WTC11 (cell line): ENCODE results near the gene WDFY3. TPM values are rescaled to one million over a fixed set of nuclear protein-coding genes. Genes with fewer than 3 reads are reported as not detected.
A peak's percentile ranks its signal among the peaks of the same experiment; 100 is the strongest.

ENCODE experiments used
- ATAC-seq: fragments of 200-7000 bp; cut with Tn5 transposase; 2 replicates; pipeline ENCODE4 v1.10.0; 2021; ENCODE audit warnings: mild to moderate bottlenecking, moderate library complexity
- CTCF ChIA-PET: fragments of 300-600 bp; sonication (Branson Sonifier 250); formaldehyde crosslinking; loops from one replicate; lab custom pipeline; 2021; ENCODE audit warnings: antibody characterized with exemption; lab: Charles Lee
- POLR2A ChIA-PET: fragments of 350-600 bp; sonication (Branson Sonifier 250); formaldehyde crosslinking; loops from one replicate; lab custom pipeline; 2021; ENCODE audit warnings: antibody characterized with exemption; lab: Charles Lee
- DNase-seq: peaks from one replicate; pipeline ENCODE4 v3.0.0; 2021; ENCODE audit warnings: low spot score
- H3K27ac Mint-ChIP-seq: 2 replicates; pipeline ENCODE4 v1.8.0; 2021; ENCODE audit warnings: mixed read lengths
- H3K27me3 Mint-ChIP-seq: 2 replicates; pipeline ENCODE4 v1.8.0; 2021; ENCODE audit warnings: low read depth, mild to moderate bottlenecking, moderate library complexity, mixed read lengths
- H3K36me3 Mint-ChIP-seq: 2 replicates; pipeline ENCODE4 v1.8.0; 2021; ENCODE audit warnings: mixed read lengths
- H3K4me1 Mint-ChIP-seq: 2 replicates; pipeline ENCODE4 v1.8.0; 2022; ENCODE audit warnings: mixed read lengths
- H3K4me3 Mint-ChIP-seq: 2 replicates; pipeline ENCODE4 v1.8.0; 2021; ENCODE audit warnings: mild to moderate bottlenecking, moderate library complexity, mixed read lengths
- H3K9me3 Mint-ChIP-seq: 2 replicates; pipeline ENCODE4 v1.8.0; 2021; ENCODE audit warnings: mixed read lengths
- ATF3 ChIP-seq: sonication (generic); formaldehyde crosslinking; conservative IDR thresholded peaks from 2 replicates; pipeline ENCODE4 v1.8.1; 2022; ENCODE audit warnings: mild to moderate bottlenecking, missing genetic modification reagents
- ATF6 ChIP-seq: sonication (generic); formaldehyde crosslinking; IDR thresholded peaks from 2 replicates; pipeline ENCODE4 v1.8.1; 2023; ENCODE audit warnings: mild to moderate bottlenecking, missing genetic modification reagents
- E2F4 ChIP-seq: sonication (generic); formaldehyde crosslinking; IDR thresholded peaks from 2 replicates; pipeline ENCODE4 v1.8.1; 2022; ENCODE audit warnings: low read depth, mild to moderate bottlenecking, moderate library complexity, missing genetic modification reagents, borderline replicate concordance
- E2F5 ChIP-seq: sonication (generic); formaldehyde crosslinking; IDR thresholded peaks from 2 replicates; pipeline ENCODE4 v1.8.1; 2022; ENCODE audit warnings: mild to moderate bottlenecking, moderate library complexity, missing genetic modification reagents
- ERG ChIP-seq: fragments of 250-450 bp; sonication (Bioruptor Pico); IDR thresholded peaks from 2 replicates; pipeline ENCODE4 v1.8.0; 2021; ENCODE audit warnings: mild to moderate bottlenecking
- ETV6 ChIP-seq: sonication (generic); formaldehyde crosslinking; IDR thresholded peaks from 2 replicates; pipeline ENCODE4 v1.8.1; 2022; ENCODE audit warnings: mild to moderate bottlenecking, missing genetic modification reagents
- FOXP4 ChIP-seq: sonication (generic); formaldehyde crosslinking; IDR thresholded peaks from 2 replicates; pipeline ENCODE4 v1.8.0; 2022; ENCODE audit warnings: mild to moderate bottlenecking, missing genetic modification reagents
- GTF2I ChIP-seq: fragments of 250-450 bp; sonication (Bioruptor Pico); conservative IDR thresholded peaks from 2 replicates; pipeline ENCODE4 v1.4.0; 2021; ENCODE audit warnings: mild to moderate bottlenecking
- HMGXB4 ChIP-seq: sonication (generic); formaldehyde crosslinking; IDR thresholded peaks from 2 replicates; pipeline ENCODE4 v1.8.1; 2023; ENCODE audit warnings: mild to moderate bottlenecking, moderate library complexity, missing genetic modification reagents
- IRF1 ChIP-seq: sonication (generic); formaldehyde crosslinking; IDR thresholded peaks from 2 replicates; pipeline ENCODE4 v1.8.0; 2023; ENCODE audit warnings: missing genetic modification reagents
- JAZF1 ChIP-seq: fragments of 250-450 bp; sonication (Bioruptor Pico); IDR thresholded peaks from 2 replicates; pipeline ENCODE4 v1.9.0; 2021; ENCODE audit warnings: moderate library complexity, mild to moderate bottlenecking, inconsistent platforms
- KAT7 ChIP-seq: sonication (generic); formaldehyde crosslinking; IDR thresholded peaks from 2 replicates; pipeline ENCODE4 v1.8.1; 2023; ENCODE audit warnings: missing genetic modification reagents, mild to moderate bottlenecking, borderline replicate concordance
- MXD4 ChIP-seq: fragments of 250-450 bp; sonication (Bioruptor Pico); IDR thresholded peaks from 2 replicates; pipeline ENCODE4 v1.8.0; 2021; ENCODE audit warnings: mild to moderate bottlenecking, moderate library complexity, borderline replicate concordance
- MYBL2 ChIP-seq: sonication (generic); formaldehyde crosslinking; IDR thresholded peaks from 2 replicates; pipeline ENCODE4 v1.8.1; 2023; ENCODE audit warnings: mild to moderate bottlenecking, moderate library complexity, missing genetic modification reagents
- NFATC4 ChIP-seq: fragments of 250-450 bp; sonication (Bioruptor Pico); IDR thresholded peaks from 2 replicates; pipeline ENCODE4 v1.9.0; 2021; ENCODE audit warnings: mild to moderate bottlenecking
- NFE2L1 ChIP-seq: sonication (generic); formaldehyde crosslinking; IDR thresholded peaks from 2 replicates; pipeline ENCODE4 v1.8.1; 2023; ENCODE audit warnings: missing genetic modification reagents
- NR1H2 ChIP-seq: sonication (generic); formaldehyde crosslinking; IDR thresholded peaks from 2 replicates; pipeline ENCODE4 v1.9.0; 2021; ENCODE audit warnings: mild to moderate bottlenecking, moderate library complexity, missing genetic modification reagents
- PRRX2 ChIP-seq: fragments of 250-450 bp; sonication (Bioruptor Pico); IDR thresholded peaks from 2 replicates; pipeline ENCODE4 v1.8.0; 2021; ENCODE audit warnings: mild to moderate bottlenecking
- SMAD3 ChIP-seq: sonication (generic); formaldehyde crosslinking; IDR thresholded peaks from 2 replicates; pipeline ENCODE4 v1.8.0; 2022; ENCODE audit warnings: missing genetic modification reagents, mild to moderate bottlenecking, borderline replicate concordance
- TEAD1 ChIP-seq: sonication (generic); formaldehyde crosslinking; IDR thresholded peaks from 2 replicates; pipeline ENCODE4 v1.8.0; 2022; ENCODE audit warnings: mild to moderate bottlenecking, missing genetic modification reagents
- TP53 ChIP-seq: sonication (generic); formaldehyde crosslinking; IDR thresholded peaks from 2 replicates; pipeline ENCODE4 v1.8.1; 2023; ENCODE audit warnings: mild to moderate bottlenecking, missing genetic modification reagents
- ZMAT4 ChIP-seq: fragments of 250-450 bp; sonication (Bioruptor Pico); IDR thresholded peaks from 2 replicates; pipeline ENCODE4 v1.9.0; 2021; ENCODE audit warnings: mild to moderate bottlenecking
- ZNF121 ChIP-seq: sonication (generic); formaldehyde crosslinking; IDR thresholded peaks from 2 replicates; pipeline ENCODE4 v1.8.0; 2023; ENCODE audit warnings: missing genetic modification reagents
- ZNF423 ChIP-seq: fragments of 250-450 bp; sonication (Bioruptor Pico); IDR thresholded peaks from 2 replicates; pipeline ENCODE4 v2.1.2; 2022; ENCODE audit warnings: mild to moderate bottlenecking, moderate library complexity
- total RNA-seq: library from RNA; stranded (reverse); gene quantifications from 3 replicates; pipeline ENCODE4 v1.2.3, GENCODE V29; 2021

Gene WDFY3
- total RNA-seq, 1 experiment from 2014 or later = 77.2 TPM

GRCh38 chr4:84905646-84906045 is 60.8 kb downstream of the WDFY3 start:
- no peak for TF ChIP-seq MYBL2
- no peak for TF ChIP-seq TEAD1 (CRISPR knock-in tag)
- no peak for TF ChIP-seq ZNF423 (CRISPR knock-in tag)
- no peak for TF ChIP-seq NR1H2 (CRISPR knock-in tag)
- no peak for TF ChIP-seq PRRX2 (CRISPR knock-in tag)
- no peak for TF ChIP-seq ATF3 (CRISPR knock-in tag)
- TF ChIP-seq IRF1 (CRISPR knock-in tag) = no peak
- no peak for TF ChIP-seq ERG (CRISPR knock-in tag)
- no peak for TF ChIP-seq KAT7 (CRISPR knock-in tag)
- TF ChIP-seq MXD4 (CRISPR knock-in tag) = no peak
- no peak for TF ChIP-seq E2F4 (CRISPR knock-in tag)
- TF ChIP-seq SMAD3 (CRISPR knock-in tag) = no peak
- no peak for TF ChIP-seq NFE2L1 (CRISPR knock-in tag)
- TF ChIP-seq ETV6 (CRISPR knock-in tag) = no peak
- no peak for TF ChIP-seq ZMAT4 (CRISPR knock-in tag)
- TF ChIP-seq E2F5 (CRISPR knock-in tag) = no peak
- TF ChIP-seq FOXP4 (CRISPR knock-in tag) = no peak
- Mint-ChIP-seq H3K27me3 (no peaks in the 10 kb centered on the region), H3K27ac (peak overlapping the region; percentile 4), H3K9me3 (no peaks in the 10 kb centered on the region), H3K36me3 (0 out of 2 replicates have a peak, but pooled peaks cover 2% of the 10 kb centered on the region), H3K4me3 (no peak overlapping the region), H3K4me1 (peaks cover 65% of the 10 kb centered on the region)
- ATAC-seq (no peak), DNase-seq (no peak)
- CTCF ChIA-PET = no interaction called here
- POLR2A ChIA-PET = no interaction called here

- ChIA-PET CTCF (no interaction called here), POLR2A (interaction anchor here (0.5 kb wide), 1 partner anchor 27 kb away, joined by 3 read pairs; no protein-coding TSS in a partner anchor)
- Mint-ChIP-seq H3K36me3 (0 out of 2 replicates have a peak, but pooled peaks cover 2% of the 10 kb centered on the region), H3K4me3 (no peak overlapping the region), H3K4me1 (peaks cover 47% of the 10 kb centered on the region), H3K27me3 (no peaks in the 10 kb centered on the region), H3K9me3 (no peaks in the 10 kb centered on the region), H3K27ac (peak overlapping the region; percentile 28)
- DNase-seq (no peak), ATAC-seq (no peak)
- TF ChIP-seq JAZF1 (CRISPR knock-in tag) (no peak), HMGXB4 (CRISPR knock-in tag) (no peak), TP53 (CRISPR knock-in tag) (no peak), ATF6 (CRISPR knock-in tag) (no peak), NFATC4 (CRISPR knock-in tag) (no peak), GTF2I (CRISPR knock-in tag) (no peak), ZNF121 (CRISPR knock-in tag) (no peak)
Measured at GRCh38 chr4:84901740-84902281, 64.7 kb downstream of the WDFY3 start.
